B cell (primary cell): ENCODE measurements around the gene PIGZ.

Experiments used
- CTCF ChIP-seq: fragments of 200-600 bp; IDR thresholded peaks from one replicate; pipeline ENCODE4 v1.8.0; 2022; ENCODE audit warnings: antibody characterized with exemption, mild to moderate bottlenecking
- EZH2 ChIP-seq: IDR thresholded peaks from 2 replicates; pipeline ENCODE4 v1.6.1; 2012; ENCODE audit warnings: borderline replicate concordance, low read depth, mild to moderate bottlenecking, moderate library complexity, low read length; ENCODE audit not compliant: insufficient read depth, poor library complexity, severe bottlenecking

- TF ChIP-seq CTCF (no peak), EZH2 (no peak)
Measured at GRCh38 chr3:196979545-196979944, 10.9 kb upstream of the PIGZ start.
